ENCODE data around the gene FAF2.
"Not testable (repeated sequence)": the region's sequence is repeated elsewhere in the genome, so short reads cannot be mapped to it uniquely, and the experiment has no call there.

The FAF2 gene

GRCh38 chr5:176429972-176430371 lies 18.2 kb upstream of the FAF2 start:
- no peak for TF ChIP-seq CTCF (conservative IDR thresholded peaks at IDR 0.05; ENCODE audit: low read depth, low read length)
- H3K4me3 ChIP-seq (ENCODE audit: low read length): no peak overlapping the region
- no peak for DNase-seq (ENCODE audit: low read depth)

GRCh38 chr5:176432707-176433106 lies 15.5 kb upstream of the FAF2 start:
- DNase-seq (ENCODE audit: low read depth): no peak
- no peak overlapping the region for H3K4me3 ChIP-seq (ENCODE audit: low read length)
- TF ChIP-seq CTCF (conservative IDR thresholded peaks at IDR 0.05; ENCODE audit: low read depth, low read length): no peak

- no peak for DNase-seq (ENCODE audit: low read depth)
- TF ChIP-seq CTCF (conservative IDR thresholded peaks at IDR 0.05; ENCODE audit: low read depth, low read length): no peak
- no peak overlapping the region for H3K4me3 ChIP-seq (ENCODE audit: low read length)
Observed at GRCh38 chr5:176436656-176437055, 11.5 kb upstream of the FAF2 start.

- H3K4me3 ChIP-seq (ENCODE audit: low read length): no peak overlapping the region
- no peak for DNase-seq (ENCODE audit: low read depth)
- no peak for TF ChIP-seq CTCF (conservative IDR thresholded peaks at IDR 0.05; ENCODE audit: low read depth, low read length)
Observed at GRCh38 chr5:176438959-176439757, 9.0 kb upstream of the FAF2 start.

- TF ChIP-seq CTCF (conservative IDR thresholded peaks at IDR 0.05; ENCODE audit: low read depth, low read length): no peak
- no peak for DNase-seq (ENCODE audit: low read depth)
- H3K4me3 ChIP-seq (ENCODE audit: low read length): no peak overlapping the region
Observed at GRCh38 chr5:176440927-176441706, 7.1 kb upstream of the FAF2 start.

- TF ChIP-seq CTCF (conservative IDR thresholded peaks at IDR 0.05; ENCODE audit: low read depth, low read length): no peak
- no peak for DNase-seq (ENCODE audit: low read depth)
- no peak overlapping the region for H3K4me3 ChIP-seq (ENCODE audit: low read length)
Observed at GRCh38 chr5:176441921-176442323, 6.3 kb upstream of the FAF2 start.

- not testable (repeated sequence) for H3K4me3 ChIP-seq (ENCODE audit: low read length); DNase-seq (ENCODE audit: low read depth)
Observed at GRCh38 chr5:176442911-176443310, 5.3 kb upstream of the FAF2 start.
